ENCODE results near the gene ACACA.
"Not testable (repeated sequence)": the region's sequence is repeated elsewhere in the genome, so short reads cannot be mapped to it uniquely, and the experiment has no call there.

The ACACA gene

GRCh38 chr17:37092071-37092470 is 314.6 kb downstream of the ACACA start:
- DNase-seq = no peak

- no peak for DNase-seq
Observed at GRCh38 chr17:37090941-37091340, 315.7 kb downstream of the ACACA start.

- DNase-seq = no peak
Observed at GRCh38 chr17:37089956-37090355, 316.7 kb downstream of the ACACA start.

GRCh38 chr17:37088913-37089312 is 317.7 kb downstream of the ACACA start:
- no peak for DNase-seq

- DNase-seq = no peak
Observed at GRCh38 chr17:37088459-37088858, 318.2 kb downstream of the ACACA start.

- no peak for DNase-seq
Observed at GRCh38 chr17:37087683-37088082, 319.0 kb downstream of the ACACA start.

GRCh38 chr17:37086948-37087347 is 319.7 kb downstream of the ACACA start:
- no peak for DNase-seq

- DNase-seq = no peak
Observed at GRCh38 chr17:37086334-37086733, 320.3 kb downstream of the ACACA start.

GRCh38 chr17:37084372-37084771 is 322.3 kb downstream of the ACACA start:
- no peak for DNase-seq

GRCh38 chr17:37083456-37083855 is 323.2 kb downstream of the ACACA start:
- no peak for DNase-seq

- no peak for DNase-seq
Observed at GRCh38 chr17:37082985-37083384, 323.7 kb downstream of the ACACA start.

- no peak for DNase-seq
Observed at GRCh38 chr17:37082311-37082860, 324.2 kb downstream of the ACACA start.

- DNase-seq = no peak
Observed at GRCh38 chr17:37081287-37081686, 325.3 kb downstream of the ACACA start.

GRCh38 chr17:37079735-37080134 is 326.9 kb downstream of the ACACA start:
- DNase-seq = no peak

GRCh38 chr17:37079065-37079708 is 327.4 kb downstream of the ACACA start:
- DNase-seq = no peak

GRCh38 chr17:37073464-37073863 is 333.2 kb downstream of the ACACA start:
- DNase-seq = not testable (repeated sequence)

- no peak for DNase-seq
Observed at GRCh38 chr17:37069087-37069486, 337.5 kb downstream of the ACACA start.

- DNase-seq = no peak
Observed at GRCh38 chr17:37068266-37068665, 338.4 kb downstream of the ACACA start.

GRCh38 chr17:37067555-37068111 is 339.0 kb downstream of the ACACA start:
- no peak for DNase-seq

- DNase-seq = no peak
Observed at GRCh38 chr17:37066322-37067255, 340.0 kb downstream of the ACACA start.

- no peak for DNase-seq
Observed at GRCh38 chr17:37065486-37066321, 340.9 kb downstream of the ACACA start.

GRCh38 chr17:37064956-37065355 is 341.7 kb downstream of the ACACA start:
- DNase-seq = no peak

- DNase-seq = no peak
Observed at GRCh38 chr17:37064206-37064605, 342.4 kb downstream of the ACACA start.
